Nucleus accumbens (tissue), 56 donors: Measurements from ENCODE around the gene UAP1L1.
A peak's percentile ranks its signal among the peaks of the same experiment; 100 is the strongest.

Source experiments
- DNase-seq, 56 donors: peaks; one replicate each; lab custom pipeline; 2025; lab: John Stamatoyannopoulos, UW

Gene UAP1L1

DNA sequence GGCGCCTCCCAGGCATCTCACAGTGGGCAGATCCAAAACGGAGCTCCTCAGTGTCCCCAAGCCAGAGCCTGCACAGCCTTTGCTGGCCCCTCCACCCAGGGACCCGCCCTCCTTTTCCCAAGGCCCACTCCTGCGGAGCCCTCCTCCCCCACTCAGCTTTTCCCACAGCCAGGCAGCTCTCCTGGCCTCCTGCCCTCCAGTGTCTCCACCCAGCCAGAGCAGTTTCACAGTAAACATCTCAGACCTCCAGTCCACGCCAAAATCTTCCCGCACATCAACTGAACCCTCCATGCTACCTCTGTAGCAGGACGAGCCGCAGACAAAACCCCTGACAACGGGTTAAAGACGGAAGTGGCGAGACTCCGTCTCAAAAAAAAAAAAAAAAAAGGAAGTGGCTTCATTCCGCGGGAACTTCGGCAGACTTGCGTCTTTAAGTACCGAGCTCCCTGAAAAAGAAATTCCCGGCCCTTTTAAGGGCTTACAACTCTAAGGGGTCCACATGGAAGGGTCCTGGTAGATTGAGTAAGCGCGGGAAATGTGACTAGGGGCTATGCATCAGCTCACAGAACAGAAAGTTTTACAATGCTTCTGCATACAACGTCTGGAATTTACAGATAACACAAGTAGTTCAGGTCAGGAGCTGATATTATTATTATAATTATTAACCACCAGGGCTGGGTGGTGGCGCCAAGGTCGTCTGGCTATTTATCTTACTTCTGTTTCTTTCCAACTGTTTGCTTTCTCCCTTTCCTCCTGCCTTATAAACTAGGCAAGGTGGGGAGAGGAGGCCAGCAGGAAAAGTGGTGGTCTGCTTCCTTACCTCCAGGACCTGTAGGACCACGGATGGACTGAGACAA is 50.2 kb downstream of the UAP1L1 start:
- no peak for DNase-seq

DNA sequence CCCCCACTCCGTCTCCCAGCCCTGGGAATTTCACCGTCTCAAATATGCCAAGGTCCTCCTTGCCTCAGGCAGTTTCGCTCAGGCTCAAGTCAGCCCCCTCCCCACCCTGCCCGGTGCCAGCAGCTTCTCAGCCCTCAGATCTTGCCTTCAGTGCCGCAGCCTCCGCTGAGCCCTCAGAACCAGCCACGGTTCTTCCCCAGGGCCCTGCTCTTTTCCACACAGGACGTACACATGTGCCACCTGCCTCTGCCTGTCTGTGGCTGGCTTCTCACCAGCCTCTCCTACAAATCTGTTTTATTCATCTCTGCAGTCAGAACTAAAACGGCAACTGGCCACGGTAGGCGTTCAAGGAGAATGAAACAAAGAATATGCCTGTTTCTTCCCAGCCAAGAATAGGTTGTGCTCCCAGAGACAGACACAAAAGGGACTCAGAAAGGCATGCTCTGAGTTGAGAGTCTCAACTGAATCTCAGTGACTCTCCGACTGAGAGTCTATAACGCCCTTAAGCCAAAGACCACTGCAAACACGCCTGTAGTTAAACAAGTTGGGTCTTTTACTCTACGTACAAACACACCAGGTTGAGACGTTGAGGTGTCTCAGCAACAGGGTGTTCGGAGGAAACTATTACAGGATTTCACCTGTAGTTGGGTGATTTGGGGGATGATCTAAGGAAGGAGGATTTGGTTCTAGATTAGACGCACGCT is 51.0 kb downstream of the UAP1L1 start:
- DNase-seq = no peak

- DNase-seq = no peak
Observed at GRCh38 chr9:137128862-137129455, 51.6 kb downstream of the UAP1L1 start.

DNA sequence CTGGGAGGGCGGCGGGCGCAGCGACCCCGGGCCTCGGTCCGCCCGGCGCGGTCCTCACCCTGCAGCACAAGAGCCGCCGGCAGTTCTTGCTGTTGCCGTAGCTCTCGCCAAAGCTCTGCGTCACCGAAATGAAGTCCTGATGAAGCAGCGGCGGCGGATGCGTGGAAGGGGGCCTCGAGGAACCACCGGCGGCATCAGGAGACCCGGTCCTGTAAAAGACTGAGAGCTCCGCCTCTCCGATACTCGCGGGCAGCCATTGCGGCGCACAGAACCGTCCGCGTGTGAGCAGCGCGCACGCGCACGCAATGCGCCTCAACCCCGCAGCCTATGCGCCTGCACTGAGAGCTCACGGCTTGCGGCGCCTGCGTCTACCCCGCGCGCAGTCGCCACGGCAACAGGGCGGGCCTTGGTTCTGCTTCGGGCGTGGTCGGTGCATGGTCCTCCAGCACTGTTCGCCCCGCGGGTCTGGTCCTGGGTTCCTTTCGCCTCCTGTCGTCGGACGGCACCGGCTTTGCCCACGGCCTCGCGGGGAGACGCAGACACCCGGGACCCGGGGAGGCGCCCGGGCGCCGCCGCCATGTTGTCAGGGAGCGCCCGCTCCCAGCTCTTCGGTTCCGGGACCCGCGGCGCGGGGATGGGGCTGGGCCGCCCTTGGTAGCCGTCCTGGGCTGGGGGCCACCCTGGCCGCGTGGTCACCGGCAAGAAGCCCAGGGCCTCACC is 52.3 kb downstream of the UAP1L1 start:
- DNase-seq = peak in 53 of 56 donors; percentile 24 to 93 (median 73)

- DNase-seq = no peak
Observed at GRCh38 chr9:137130176-137130755, 52.9 kb downstream of the UAP1L1 start.
